Measurements from ENCODE around the gene KRT78. TPM values are rescaled to one million over a fixed set of nuclear protein-coding genes. Genes with fewer than 3 reads are reported as not detected.

KRT78 gene
- total RNA-seq, 1 experiment from 2014 or later: 0.15 TPM

- no peak for DNase-seq
- ChIA-PET POLR2A (ENCODE audit: unreplicated experiment) (no interaction called here), CTCF (no interaction called here)
- no peak overlapping the region for H3K4me3 ChIP-seq (ENCODE audit: low read length)
- H3K27me3 ChIP-seq (ENCODE audit: low read length): no peaks in the 10 kb centered on the region; the same call in 1 of the 2 replicates
- H3K4me1 ChIP-seq (ENCODE audit: insufficient read depth, low read length): peaks cover 14% of the 10 kb centered on the region
- BruUV-seq (replicated peaks): no TSS peak
- intact Hi-C loops (cut with micrococcal nuclease): no loop called here
- no peaks in the 10 kb centered on the region for H3K9me2 ChIP-seq (replicated peaks; ENCODE audit: low read length)
- no peaks in the 10 kb centered on the region for H3K36me3 ChIP-seq (ENCODE audit: low read depth, low read length)
- H3K9ac ChIP-seq (ENCODE audit: low read length): no peak overlapping the region
- no peak overlapping the region for H3K27ac ChIP-seq (ENCODE audit: low read length)
- no peaks in the 10 kb centered on the region for H3F3A ChIP-seq (ENCODE audit: low read length, unreplicated experiment)
- no peaks in the 10 kb centered on the region for H3K79me2 ChIP-seq (ENCODE audit: low read length)
- H3K4me2 ChIP-seq (ENCODE audit: low read length): no peak overlapping the region
- TF ChIP-seq CTCF (conservative IDR thresholded peaks at IDR 0.05; ENCODE audit: low read depth, low read length) (no peak), EZH2phosphoT487 (IDR thresholded peaks at IDR 0.05; ENCODE audit: borderline replicate concordance, low read length) (no peak), EZH2 (IDR thresholded peaks at IDR 0.05; ENCODE audit: low read length, unreplicated experiment) (no peak)
- H2AFZ ChIP-seq (ENCODE audit: low read length): no peak overlapping the region
- no peak for ATAC-seq
- H4K20me1 ChIP-seq (ENCODE audit: low read length): no peaks in the 10 kb centered on the region
- H3K9me3 ChIP-seq (ENCODE audit: low read length): no peaks in the 10 kb centered on the region
These were observed 33.6 kb downstream of the KRT78 start for GRCh38 chr12:52815161-52815560.

GRCh38 chr12:52814710-52815155 lies 34.1 kb downstream of the KRT78 start:
- Histone ChIP-seq H3K27me3 (ENCODE audit: low read length) (no peaks in the 10 kb centered on the region; the same call in 1 of the 2 replicates), H3K9me3 (ENCODE audit: low read length) (no peaks in the 10 kb centered on the region)
- POLR2A ChIA-PET (ENCODE audit: unreplicated experiment): no interaction called here

GRCh38 chr12:52813885-52814709 lies 34.7 kb downstream of the KRT78 start, which contains the start of gene KRT4:
KRT4 (minus strand) TSS chr12:52814116; CDS start chr12:52814058, 58 bp downstream.
- no TSS peak for BruUV-seq (replicated peaks)
- Histone ChIP-seq H3K27me3 (ENCODE audit: low read length) (no peaks in the 10 kb centered on the region; the same call in 1 of the 2 replicates), H3K9me2 (replicated peaks; ENCODE audit: low read length) (no peaks in the 10 kb centered on the region), H4K20me1 (ENCODE audit: low read length) (no peaks in the 10 kb centered on the region), H3K4me2 (ENCODE audit: low read length) (peak within 1 kb of the TSS; percentile 27), H3K9me3 (ENCODE audit: low read length) (no peaks in the 10 kb centered on the region), H2AFZ (ENCODE audit: low read length) (no peak within 1 kb of the TSS), H3F3A (ENCODE audit: low read length, unreplicated experiment) (no peaks in the 10 kb centered on the region), H3K9ac (ENCODE audit: low read length) (no peak within 1 kb of the TSS), H3K4me3 (ENCODE audit: low read length) (no peak within 1 kb of the TSS), H3K4me1 (ENCODE audit: insufficient read depth, low read length) (peaks cover 14% of the 10 kb centered on the region), H3K36me3 (ENCODE audit: low read depth, low read length) (no peaks in the 10 kb centered on the region), H3K79me2 (ENCODE audit: low read length) (no peaks in the 10 kb centered on the region), H3K27ac (ENCODE audit: low read length) (peak within 1 kb of the TSS; percentile 62)
- ATAC-seq: peak; percentile 83
- intact Hi-C loops (cut with micrococcal nuclease): no loop called here
- POLR2A ChIA-PET (ENCODE audit: unreplicated experiment): no interaction called here
- DNase-seq: peak; percentile 61
- CTCF ChIA-PET: no interaction called here
- no peak for TF ChIP-seq EZH2 (IDR thresholded peaks at IDR 0.05; ENCODE audit: low read length, unreplicated experiment)
- no peak for TF ChIP-seq EZH2phosphoT487 (IDR thresholded peaks at IDR 0.05; ENCODE audit: borderline replicate concordance, low read length)
- no peak for TF ChIP-seq CTCF (conservative IDR thresholded peaks at IDR 0.05; ENCODE audit: low read depth, low read length)

More at GRCh38 chr12:52814710-52815155, 34.1 kb downstream of the KRT78 start:
- no peaks in the 10 kb centered on the region for H3K36me3 ChIP-seq (ENCODE audit: low read depth, low read length)
- no peak overlapping the region for H3K4me2 ChIP-seq (ENCODE audit: low read length)
- intact Hi-C loops (cut with micrococcal nuclease): no loop called here
- H3F3A ChIP-seq (ENCODE audit: low read length, unreplicated experiment): no peaks in the 10 kb centered on the region
- peak overlapping the region; percentile 62 for H3K27ac ChIP-seq (ENCODE audit: low read length)
- DNase-seq: no peak
- no peak overlapping the region for H3K4me3 ChIP-seq (ENCODE audit: low read length)
- H3K79me2 ChIP-seq (ENCODE audit: low read length): no peaks in the 10 kb centered on the region
- CTCF ChIA-PET: no interaction called here
- no peaks in the 10 kb centered on the region for H3K9me2 ChIP-seq (replicated peaks; ENCODE audit: low read length)
- no peaks in the 10 kb centered on the region for H4K20me1 ChIP-seq (ENCODE audit: low read length)
- BruUV-seq (replicated peaks): no TSS peak
- no peak overlapping the region for H3K9ac ChIP-seq (ENCODE audit: low read length)
- TF ChIP-seq EZH2phosphoT487 (IDR thresholded peaks at IDR 0.05; ENCODE audit: borderline replicate concordance, low read length): no peak
- H2AFZ ChIP-seq (ENCODE audit: low read length): no peak overlapping the region
- ATAC-seq: no peak
- peaks cover 14% of the 10 kb centered on the region for H3K4me1 ChIP-seq (ENCODE audit: insufficient read depth, low read length)
